GM13977 (cell line): ENCODE results near the gene CDH23.

ENCODE experiments used
- DNase-seq: peaks from one replicate; pipeline ENCODE4 v3.0.0; 2012; ENCODE audit warnings: low spot score
- in situ Hi-C: fragments of 300-500 bp; cut with MboI; formaldehyde crosslinking; loops from one replicate; pipeline ENCODE4 v1.12.0; 2022; ENCODE audit warnings: low sequenced_read_pairs, low pct_unique_long_range_greater_than_20kb, mixed read lengths, inconsistent platforms; ENCODE audit not compliant: unreplicated experiment
- TF ChIP-seq, protein P1 (sequence below): IDR thresholded peaks from 2 replicates; pipeline ENCODE4 v1.5.1; 2012; ENCODE audit warnings: mild to moderate bottlenecking, control low read depth; ENCODE audit not compliant: insufficient read depth; ENCODE audit errors: extremely low read depth, missing control alignments

Gene CDH23

DNA sequence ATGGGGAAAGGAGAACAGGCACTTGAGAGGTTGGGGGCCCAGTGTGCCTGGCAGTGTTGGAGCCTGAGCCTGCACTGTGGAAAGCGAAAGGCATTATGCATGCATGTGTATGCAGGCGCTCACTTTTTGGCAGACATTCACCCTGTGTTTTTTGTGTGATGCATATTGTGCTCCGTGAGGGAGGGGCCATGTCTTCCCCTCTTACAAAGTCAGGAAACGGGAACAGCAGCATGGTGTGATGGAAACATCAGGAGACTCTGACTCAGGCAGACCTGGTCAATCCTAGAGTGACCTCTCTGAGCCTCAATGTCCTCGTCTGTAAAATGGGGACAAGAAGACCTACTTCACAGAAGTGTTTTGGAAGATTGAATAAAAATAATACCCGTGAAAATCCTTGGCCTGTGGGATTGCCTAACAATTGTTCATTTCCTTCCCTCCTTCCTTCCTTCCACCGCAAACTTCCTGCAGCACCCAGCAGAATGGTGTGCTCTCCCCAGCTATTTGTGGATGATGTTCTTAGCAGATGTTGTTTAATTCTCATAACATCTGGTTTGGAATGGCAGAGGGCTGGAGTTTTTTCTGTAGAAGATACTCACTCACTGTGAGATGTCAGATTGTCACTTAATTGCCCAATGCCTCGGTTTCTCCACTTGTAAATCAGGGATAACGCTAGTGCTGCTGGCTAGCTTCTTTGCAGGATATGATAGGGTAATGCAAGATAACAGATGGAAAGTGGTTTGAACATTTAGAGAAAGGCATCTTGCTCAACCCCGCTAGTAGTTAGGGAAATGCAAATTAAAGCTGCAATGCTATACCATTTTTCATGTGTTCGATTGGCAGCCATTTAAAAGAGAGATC, 39.8 kb downstream of the CDH23 start:
- TF ChIP-seq, protein P1, sequence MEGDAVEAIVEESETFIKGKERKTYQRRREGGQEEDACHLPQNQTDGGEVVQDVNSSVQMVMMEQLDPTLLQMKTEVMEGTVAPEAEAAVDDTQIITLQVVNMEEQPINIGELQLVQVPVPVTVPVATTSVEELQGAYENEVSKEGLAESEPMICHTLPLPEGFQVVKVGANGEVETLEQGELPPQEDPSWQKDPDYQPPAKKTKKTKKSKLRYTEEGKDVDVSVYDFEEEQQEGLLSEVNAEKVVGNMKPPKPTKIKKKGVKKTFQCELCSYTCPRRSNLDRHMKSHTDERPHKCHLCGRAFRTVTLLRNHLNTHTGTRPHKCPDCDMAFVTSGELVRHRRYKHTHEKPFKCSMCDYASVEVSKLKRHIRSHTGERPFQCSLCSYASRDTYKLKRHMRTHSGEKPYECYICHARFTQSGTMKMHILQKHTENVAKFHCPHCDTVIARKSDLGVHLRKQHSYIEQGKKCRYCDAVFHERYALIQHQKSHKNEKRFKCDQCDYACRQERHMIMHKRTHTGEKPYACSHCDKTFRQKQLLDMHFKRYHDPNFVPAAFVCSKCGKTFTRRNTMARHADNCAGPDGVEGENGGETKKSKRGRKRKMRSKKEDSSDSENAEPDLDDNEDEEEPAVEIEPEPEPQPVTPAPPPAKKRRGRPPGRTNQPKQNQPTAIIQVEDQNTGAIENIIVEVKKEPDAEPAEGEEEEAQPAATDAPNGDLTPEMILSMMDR, result no peak
- DNase-seq, result no peak
- in situ Hi-C loops, result no loop called here

DNA sequence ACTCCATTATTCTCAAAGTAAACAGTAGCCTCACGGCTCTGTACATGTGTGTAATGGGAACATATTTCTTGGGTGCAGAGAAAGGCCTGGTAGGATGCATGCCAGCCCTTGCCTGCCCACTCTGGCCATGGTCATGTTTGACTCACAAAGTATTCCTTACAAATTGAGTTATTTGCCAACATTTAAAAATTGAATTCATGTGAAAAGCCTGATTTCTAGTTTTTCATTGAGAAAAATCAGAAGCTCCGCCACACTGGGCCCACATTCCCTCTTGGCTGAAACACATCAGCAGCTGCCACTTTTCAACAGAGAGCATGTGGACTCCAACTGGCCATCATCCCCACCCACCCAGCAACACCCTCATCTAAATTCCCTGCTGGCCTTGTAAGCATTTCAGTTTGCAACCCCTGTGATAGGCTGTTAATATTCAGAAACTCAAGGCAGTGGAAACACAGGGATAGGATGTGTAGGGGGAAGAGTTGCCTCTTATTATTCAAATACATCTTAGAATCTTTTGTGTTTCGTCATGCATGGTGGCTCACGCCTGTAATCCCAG, 40.9 kb downstream of the CDH23 start:
- no peak for DNase-seq
- TF ChIP-seq, protein P1, result no peak
- in situ Hi-C loops, result no loop called here

DNA sequence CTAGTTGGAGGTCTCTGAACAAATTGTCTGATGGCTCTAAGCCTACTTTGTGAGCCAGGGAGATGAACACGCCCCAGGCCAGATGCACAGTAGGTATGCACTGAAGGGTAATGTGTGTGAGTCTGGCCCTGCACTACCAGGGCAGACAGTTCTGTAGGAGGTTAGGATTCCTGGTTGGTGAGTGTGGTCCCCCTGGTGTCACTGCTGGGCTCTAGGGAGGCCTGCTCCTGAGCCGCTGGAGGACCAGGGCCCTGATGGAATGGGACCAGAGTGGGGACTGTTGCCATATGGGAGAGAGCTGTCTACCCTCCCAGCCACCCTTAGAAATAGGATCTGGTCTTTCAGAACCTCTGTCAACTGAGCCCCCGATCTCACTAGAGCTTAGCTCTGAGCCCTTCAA, 42.0 kb downstream of the CDH23 start:
- no peak for DNase-seq
- in situ Hi-C loops, result no loop called here
- TF ChIP-seq, protein P1, result no peak

DNA sequence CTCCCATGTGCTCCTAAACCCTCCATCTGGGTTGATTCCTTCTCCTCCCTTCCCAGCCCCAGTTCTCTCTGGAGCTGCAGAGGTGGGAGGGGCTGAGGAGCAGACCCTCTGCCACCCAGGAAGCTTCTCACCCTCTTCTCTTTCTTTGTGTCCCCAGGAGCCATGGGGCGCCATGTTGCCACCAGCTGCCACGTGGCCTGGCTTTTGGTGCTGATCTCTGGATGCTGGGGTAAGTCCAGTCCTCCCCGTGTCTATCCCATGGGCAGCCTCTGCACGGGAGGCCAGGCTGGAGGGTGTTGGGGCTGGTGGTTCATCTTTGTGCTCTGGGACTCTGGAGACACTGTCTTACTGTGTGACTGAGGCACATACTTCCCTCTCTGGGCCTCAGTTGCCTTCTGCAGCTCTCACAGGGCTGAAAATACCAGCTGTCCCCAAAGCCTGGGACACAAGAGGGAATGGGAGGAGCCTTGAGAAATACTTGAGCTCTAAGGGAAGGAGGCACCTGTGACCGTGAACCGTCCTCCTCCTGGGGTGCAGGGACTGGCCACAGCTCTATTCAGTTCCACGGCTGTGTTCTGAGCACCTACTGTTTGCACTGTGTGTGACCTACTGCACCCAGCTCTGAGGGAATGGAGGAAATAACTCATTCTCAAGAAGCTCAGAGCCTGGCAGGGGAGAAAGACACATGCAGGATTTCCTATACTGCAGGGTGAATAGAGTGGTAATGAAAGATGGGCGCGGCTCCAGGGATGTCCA, 43.1 kb downstream of the CDH23 start:
- DNase-seq, result no peak
- TF ChIP-seq, protein P1, result no peak
- in situ Hi-C loops, result no loop called here

DNA sequence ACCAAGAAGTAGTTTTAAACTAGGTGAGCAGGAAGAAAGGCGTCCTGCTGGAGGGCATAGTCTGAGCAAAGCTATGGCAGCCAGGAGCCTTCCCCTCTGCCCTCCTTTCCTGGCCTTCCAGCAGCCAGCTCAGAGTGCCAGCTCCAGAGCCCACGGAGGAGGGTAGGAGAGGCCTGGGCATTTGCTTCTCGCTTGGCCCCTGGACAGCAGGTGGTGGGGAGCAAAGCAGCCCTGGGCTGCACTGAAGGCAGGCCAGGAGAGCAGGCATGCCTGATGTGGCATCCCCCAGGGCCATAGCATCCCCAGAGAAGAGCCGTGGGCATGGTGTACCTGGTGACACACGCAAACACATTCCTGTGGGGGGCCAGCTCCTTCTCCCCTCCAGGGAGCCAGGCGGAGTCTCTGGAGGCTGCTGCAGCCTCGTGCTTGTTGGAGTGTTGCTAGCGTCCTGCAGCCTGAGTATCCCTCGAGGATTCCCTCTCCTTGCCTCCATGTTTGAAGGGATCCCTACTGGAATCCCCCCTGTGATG, 43.9 kb downstream of the CDH23 start:
- TF ChIP-seq, protein P1, result no peak
- in situ Hi-C loops, result no loop called here
- DNase-seq, result no peak

DNA sequence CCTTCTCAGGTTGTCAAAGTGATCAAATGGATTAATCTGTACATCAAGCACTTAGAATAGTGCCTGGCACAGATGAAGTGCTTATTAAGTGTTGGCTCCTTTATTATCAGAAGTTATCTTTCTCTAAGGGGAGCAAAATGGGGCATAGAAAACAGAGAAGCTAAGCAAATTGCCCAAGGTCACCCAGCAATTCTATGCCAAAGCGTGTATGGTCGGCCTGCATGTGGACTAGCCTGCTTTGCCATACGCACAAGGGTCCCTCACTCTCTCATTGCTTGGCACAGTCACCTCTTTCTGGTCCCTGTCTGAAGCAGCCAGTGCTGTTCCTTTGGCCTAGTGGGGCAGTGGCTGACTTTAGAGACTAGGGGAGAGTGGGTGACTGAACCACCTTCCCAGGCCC, 45.3 kb downstream of the CDH23 start:
- in situ Hi-C loops, result no loop called here
- no peak for DNase-seq
- TF ChIP-seq, protein P1, result no peak
